Measurements from ENCODE around the gene ARHGDIA. TPM values are rescaled to one million over a fixed set of nuclear protein-coding genes. Genes with fewer than 3 reads are reported as not detected.

The ARHGDIA gene
- total RNA-seq, 1 experiment from 2014 or later = 201 TPM

DNA sequence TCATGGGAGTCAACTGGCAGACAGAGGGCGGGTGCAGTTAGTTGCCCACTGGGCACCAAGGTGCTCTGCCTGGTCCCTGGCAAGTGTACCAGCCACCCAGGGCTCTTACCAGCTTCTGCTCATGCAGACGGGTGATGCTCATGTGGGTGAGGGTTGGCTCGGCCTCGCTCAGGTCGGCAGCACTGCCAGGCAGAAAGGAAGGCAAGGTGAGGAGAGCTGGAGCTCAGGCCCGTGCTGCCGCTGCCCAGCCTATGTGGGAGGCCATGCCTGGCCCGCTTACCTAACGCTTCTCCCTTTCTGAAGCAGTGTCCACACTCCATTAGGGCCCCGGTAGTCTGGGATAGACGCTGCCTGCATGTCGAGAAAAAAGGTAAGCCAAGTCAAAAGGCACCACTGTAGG is 44.2 kb upstream of the ARHGDIA start:
- DNase-seq = no peak

DNA sequence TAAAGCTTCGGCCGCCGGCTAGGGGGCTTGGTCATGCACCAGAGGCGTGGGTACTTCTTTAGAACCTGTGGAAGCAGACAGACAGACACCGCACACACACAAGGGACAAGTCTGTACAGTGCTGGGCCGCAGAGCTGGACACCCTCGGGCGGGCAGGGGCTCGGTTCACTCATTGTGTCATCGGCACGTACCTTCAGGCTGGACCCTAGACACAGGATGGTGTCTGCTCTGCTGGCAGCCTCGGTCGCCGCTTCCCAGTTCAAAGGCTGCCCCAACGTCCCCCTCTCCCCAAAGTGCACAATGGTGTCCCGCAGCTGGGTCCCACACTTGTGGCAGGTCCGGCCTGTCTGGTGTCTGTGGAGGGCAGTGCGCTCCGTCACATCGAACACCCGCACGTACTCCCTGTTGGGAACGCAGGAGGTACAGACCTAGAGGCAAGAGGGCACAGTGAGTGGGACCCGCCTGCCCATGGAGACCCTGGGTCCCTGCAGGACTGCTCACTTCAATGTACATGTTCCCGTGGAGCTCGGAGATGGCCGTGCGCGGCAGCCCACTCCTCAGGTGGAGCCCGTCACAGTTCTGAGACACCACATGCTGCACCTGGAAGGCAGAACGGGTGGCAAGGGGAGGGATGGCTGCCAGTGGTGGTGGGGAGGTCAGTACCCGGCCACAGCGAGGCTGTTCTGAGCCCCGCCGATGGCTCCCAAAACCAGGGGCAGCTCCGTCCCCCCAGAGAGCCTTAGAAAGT is 43.1 kb upstream of the ARHGDIA start:
- Histone ChIP-seq H2AFZ (ENCODE audit: low read length) (no peak overlapping the region), H3K27me3 (ENCODE audit: low read length) (no peaks in the 10 kb centered on the region), H3K4me1 (ENCODE audit: insufficient read depth, low read length) (peaks cover 56% of the 10 kb centered on the region), H3K36me3 (ENCODE audit: low read depth, low read length) (peaks cover 26% of the 10 kb centered on the region; the same call in 1 of the 2 replicates), H3K79me2 (ENCODE audit: low read length) (peaks cover 34% of the 10 kb centered on the region), H3K9me3 (ENCODE audit: low read length) (no peaks in the 10 kb centered on the region), H3F3A (ENCODE audit: low read length, unreplicated experiment) (peaks cover 7% of the 10 kb centered on the region), H3K27ac (ENCODE audit: low read length) (no peak overlapping the region), H3K9me2 (replicated peaks; ENCODE audit: low read length) (no peaks in the 10 kb centered on the region), H3K4me2 (ENCODE audit: low read length) (no peak overlapping the region), H3K4me3 (ENCODE audit: low read length) (no peak overlapping the region), H3K9ac (ENCODE audit: low read length) (no peak overlapping the region), H4K20me1 (ENCODE audit: low read length) (0 out of 2 replicates have a peak, but pooled peaks cover 18% of the 10 kb centered on the region)
- DNase-seq (no peak), ATAC-seq (no peak)
- ChIA-PET CTCF (no interaction called here), POLR2A (ENCODE audit: unreplicated experiment) (no interaction called here)
- intact Hi-C loops (cut with micrococcal nuclease) = no loop called here
- BruUV-seq (replicated peaks) = no TSS peak
- TF ChIP-seq, protein P1, sequence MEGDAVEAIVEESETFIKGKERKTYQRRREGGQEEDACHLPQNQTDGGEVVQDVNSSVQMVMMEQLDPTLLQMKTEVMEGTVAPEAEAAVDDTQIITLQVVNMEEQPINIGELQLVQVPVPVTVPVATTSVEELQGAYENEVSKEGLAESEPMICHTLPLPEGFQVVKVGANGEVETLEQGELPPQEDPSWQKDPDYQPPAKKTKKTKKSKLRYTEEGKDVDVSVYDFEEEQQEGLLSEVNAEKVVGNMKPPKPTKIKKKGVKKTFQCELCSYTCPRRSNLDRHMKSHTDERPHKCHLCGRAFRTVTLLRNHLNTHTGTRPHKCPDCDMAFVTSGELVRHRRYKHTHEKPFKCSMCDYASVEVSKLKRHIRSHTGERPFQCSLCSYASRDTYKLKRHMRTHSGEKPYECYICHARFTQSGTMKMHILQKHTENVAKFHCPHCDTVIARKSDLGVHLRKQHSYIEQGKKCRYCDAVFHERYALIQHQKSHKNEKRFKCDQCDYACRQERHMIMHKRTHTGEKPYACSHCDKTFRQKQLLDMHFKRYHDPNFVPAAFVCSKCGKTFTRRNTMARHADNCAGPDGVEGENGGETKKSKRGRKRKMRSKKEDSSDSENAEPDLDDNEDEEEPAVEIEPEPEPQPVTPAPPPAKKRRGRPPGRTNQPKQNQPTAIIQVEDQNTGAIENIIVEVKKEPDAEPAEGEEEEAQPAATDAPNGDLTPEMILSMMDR (conservative IDR thresholded peaks at IDR 0.05; ENCODE audit: low read depth, low read length) = no peak
- no peak for TF ChIP-seq EZH2phosphoT487 (IDR thresholded peaks at IDR 0.05; ENCODE audit: borderline replicate concordance, low read length)

More for the DNA sequence above, 44.2 kb upstream of the ARHGDIA start:
- no peak overlapping the region for H3K4me3 ChIP-seq (ENCODE audit: low read length)
- 0 out of 2 replicates have a peak, but pooled peaks cover 18% of the 10 kb centered on the region for H4K20me1 ChIP-seq (ENCODE audit: low read length)
- intact Hi-C loops (cut with micrococcal nuclease) = no loop called here
- no peaks in the 10 kb centered on the region for H3K27me3 ChIP-seq (ENCODE audit: low read length)
- H2AFZ ChIP-seq (ENCODE audit: low read length) = no peak overlapping the region
- TF ChIP-seq EZH2 (IDR thresholded peaks at IDR 0.05; ENCODE audit: low read length, unreplicated experiment) (no peak), EZH2phosphoT487 (IDR thresholded peaks at IDR 0.05; ENCODE audit: borderline replicate concordance, low read length) (no peak)
- TF ChIP-seq, protein P1 (conservative IDR thresholded peaks at IDR 0.05; ENCODE audit: low read depth, low read length) = no peak
- H3K27ac ChIP-seq (ENCODE audit: low read length) = no peak overlapping the region
- peaks cover 51% of the 10 kb centered on the region for H3K4me1 ChIP-seq (ENCODE audit: insufficient read depth, low read length)
- peaks cover 7% of the 10 kb centered on the region for H3F3A ChIP-seq (ENCODE audit: low read length, unreplicated experiment)
- H3K79me2 ChIP-seq (ENCODE audit: low read length) = peaks cover 41% of the 10 kb centered on the region
- ChIA-PET POLR2A (ENCODE audit: unreplicated experiment) (no interaction called here), CTCF (no interaction called here)
- H3K9ac ChIP-seq (ENCODE audit: low read length) = no peak overlapping the region
- ATAC-seq = no peak
- H3K36me3 ChIP-seq (ENCODE audit: low read depth, low read length) = peaks cover 26% of the 10 kb centered on the region; the same call in 1 of the 2 replicates
- H3K9me2 ChIP-seq (replicated peaks; ENCODE audit: low read length) = no peaks in the 10 kb centered on the region
- no peak overlapping the region for H3K4me2 ChIP-seq (ENCODE audit: low read length)
- H3K9me3 ChIP-seq (ENCODE audit: low read length) = no peaks in the 10 kb centered on the region
- no TSS peak for BruUV-seq (replicated peaks)

DNA sequence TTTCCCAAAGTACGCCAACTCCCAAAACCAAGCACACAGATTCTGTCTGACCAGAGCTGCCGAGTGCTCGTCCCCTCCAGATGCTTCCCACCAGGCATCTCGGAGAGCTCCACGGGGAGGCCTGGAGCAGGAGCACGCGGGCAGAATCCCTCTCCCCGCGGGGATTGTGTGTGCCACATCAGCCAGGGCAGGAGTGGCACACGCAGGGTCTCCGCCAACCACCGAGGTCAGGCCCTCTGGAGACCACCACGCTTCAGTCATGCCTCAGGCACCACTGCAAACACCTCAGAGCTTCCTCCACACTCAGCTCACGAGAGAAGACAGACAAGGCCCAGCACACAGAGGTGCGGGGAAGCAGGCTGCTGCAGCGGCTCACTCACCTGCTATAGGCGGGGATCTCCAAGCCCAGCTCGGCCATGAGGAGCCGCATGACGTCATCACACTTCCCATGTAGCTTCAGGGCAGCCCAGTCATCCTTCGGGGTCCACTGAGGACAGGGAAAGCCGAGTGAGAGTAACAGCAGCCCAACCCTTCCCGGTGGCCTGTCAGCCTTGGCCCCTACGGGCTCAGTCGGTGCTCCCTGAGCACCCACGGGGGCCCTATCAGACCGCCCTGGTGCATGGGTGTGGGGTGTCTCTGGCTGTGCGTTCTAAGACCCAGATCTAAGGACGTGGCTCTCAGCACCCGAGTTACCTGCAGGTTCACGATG is 42.4 kb upstream of the ARHGDIA start:
- Histone ChIP-seq H3K9ac (ENCODE audit: low read length) (no peak overlapping the region), H3K4me1 (ENCODE audit: insufficient read depth, low read length) (peaks cover 49% of the 10 kb centered on the region)

More for the DNA sequence above, 42.4 kb upstream of the ARHGDIA start:
- Histone ChIP-seq H4K20me1 (ENCODE audit: low read length) (0 out of 2 replicates have a peak, but pooled peaks cover 18% of the 10 kb centered on the region), H3K27ac (ENCODE audit: low read length) (peak overlapping the region; percentile 52), H3K27me3 (ENCODE audit: low read length) (no peaks in the 10 kb centered on the region), H2AFZ (ENCODE audit: low read length) (no peak overlapping the region), H3K4me2 (ENCODE audit: low read length) (no peak overlapping the region), H3K36me3 (ENCODE audit: low read depth, low read length) (peaks cover 26% of the 10 kb centered on the region; the same call in 1 of the 2 replicates), H3F3A (ENCODE audit: low read length, unreplicated experiment) (peaks cover 7% of the 10 kb centered on the region), H3K9me3 (ENCODE audit: low read length) (no peaks in the 10 kb centered on the region), H3K9me2 (replicated peaks; ENCODE audit: low read length) (no peaks in the 10 kb centered on the region), H3K79me2 (ENCODE audit: low read length) (peaks cover 34% of the 10 kb centered on the region), H3K4me3 (ENCODE audit: low read length) (no peak overlapping the region)
- POLR2A ChIA-PET (ENCODE audit: unreplicated experiment) = no interaction called here
- no TSS peak for BruUV-seq (replicated peaks)
- TF ChIP-seq EZH2 (IDR thresholded peaks at IDR 0.05; ENCODE audit: low read length, unreplicated experiment) = no peak
- TF ChIP-seq, protein P1 (conservative IDR thresholded peaks at IDR 0.05; ENCODE audit: low read depth, low read length) = no peak
- CTCF ChIA-PET = no interaction called here
- intact Hi-C loops (cut with micrococcal nuclease) = no loop called here
- no peak for ATAC-seq
- DNase-seq = no peak

Measured in PC-3 (cell line).